Measurements from ENCODE around the gene C8B. TPM values are rescaled to one million over a fixed set of nuclear protein-coding genes. Genes with fewer than 3 reads are reported as not detected.

C8B gene
- total and polyA plus RNA-seq, 2 experiments from 2014 or later, result not detected

DNA sequence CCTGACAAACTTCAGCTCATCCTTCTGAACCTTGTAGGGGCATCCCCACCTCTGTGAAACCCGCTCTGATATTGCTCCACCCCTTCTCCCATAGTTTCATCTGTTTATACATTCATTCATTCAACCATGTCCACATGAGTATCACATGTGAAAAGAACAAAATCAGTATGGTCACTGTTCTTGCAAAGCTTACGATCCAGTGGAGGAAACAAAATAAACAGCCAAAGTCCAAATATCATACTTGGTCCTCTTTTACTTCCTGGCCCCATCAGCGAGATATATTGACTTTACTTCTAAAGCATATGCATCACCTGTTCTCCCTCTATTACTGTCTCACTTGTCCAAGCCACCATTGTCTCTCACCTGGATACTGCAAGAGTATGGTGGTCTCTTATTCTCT, 75.6 kb downstream of the C8B start:
- H4K20me1 ChIP-seq (ENCODE audit: insufficient read depth), result no peaks in the 10 kb centered on the region
- DNase-seq, result no peak
- TF ChIP-seq EZH2 (IDR thresholded peaks at IDR 0.05; ENCODE audit: insufficient read depth, poor library complexity, severe bottlenecking) (no peak), EZH2phosphoT487 (IDR thresholded peaks at IDR 0.05; ENCODE audit: insufficient read depth, low read depth) (no peak)
- H3K36me3 ChIP-seq (ENCODE audit: low read depth), result no peaks in the 10 kb centered on the region
- in situ Hi-C loops (cut with MboI), result no loop called here
- H3K9ac ChIP-seq, result no peak overlapping the region
- H3K4me1 ChIP-seq (ENCODE audit: insufficient read depth), result no peaks in the 10 kb centered on the region
- H3K27ac ChIP-seq, result no peak overlapping the region
- WGBS, 2 experiments (ENCODE audit: low coverage in 1 of 2, low lambda C conversion rate in 2 of 2, missing lambda C conversion rate in 2 of 2), result 59 to 73% methylated on average over 3 of the region's 3 CpGs
- no peaks in the 10 kb centered on the region for H3K27me3 ChIP-seq (replicated peaks; ENCODE audit: insufficient read depth)
- no peak overlapping the region for H2AFZ ChIP-seq
- H3F3A ChIP-seq (ENCODE audit: insufficient read depth), result no peaks in the 10 kb centered on the region
- H3K9me3 ChIP-seq (ENCODE audit: low read depth), result no peaks in the 10 kb centered on the region
- H3K9me2 ChIP-seq (ENCODE audit: insufficient read depth), result no peaks in the 10 kb centered on the region
- no peaks in the 10 kb centered on the region for H3K79me2 ChIP-seq (ENCODE audit: insufficient read depth)
- H3K4me2 ChIP-seq (ENCODE audit: unreplicated experiment), result no peak overlapping the region
- H3K4me3 ChIP-seq, result no peak overlapping the region

DNA sequence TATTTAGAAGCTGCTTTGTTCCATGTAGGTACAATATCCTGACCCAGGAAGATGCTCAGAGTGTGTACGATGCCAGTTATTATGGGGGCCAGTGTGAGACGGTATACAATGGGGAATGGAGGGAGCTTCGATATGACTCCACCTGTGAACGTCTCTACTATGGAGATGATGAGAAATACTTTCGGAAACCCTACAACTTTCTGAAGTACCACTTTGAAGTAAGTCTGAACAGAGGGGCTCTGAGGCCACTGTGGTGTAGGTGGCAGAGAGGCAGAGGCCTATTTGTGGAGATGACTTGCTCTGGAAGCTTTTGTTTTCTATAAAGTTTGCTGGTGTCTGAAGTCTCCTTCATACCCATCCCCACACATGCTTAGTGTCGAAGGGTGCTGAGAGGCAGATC, 84.4 kb downstream of the C8B start:
- Histone ChIP-seq H3K36me3 (ENCODE audit: low read depth) (no peaks in the 10 kb centered on the region), H3K4me1 (ENCODE audit: insufficient read depth) (peaks cover 9% of the 10 kb centered on the region; the same call in 1 of the 2 replicates), H3K27me3 (replicated peaks; ENCODE audit: insufficient read depth) (no peaks in the 10 kb centered on the region), H3K9me2 (ENCODE audit: insufficient read depth) (no peaks in the 10 kb centered on the region), H3K9me3 (ENCODE audit: low read depth) (no peaks in the 10 kb centered on the region), H3K4me2 (ENCODE audit: unreplicated experiment) (no peak overlapping the region), H3K79me2 (ENCODE audit: insufficient read depth) (no peaks in the 10 kb centered on the region), H3K9ac (no peak overlapping the region), H2AFZ (no peak overlapping the region), H4K20me1 (ENCODE audit: insufficient read depth) (no peaks in the 10 kb centered on the region), H3K27ac (no peak overlapping the region), H3K4me3 (no peak overlapping the region), H3F3A (ENCODE audit: insufficient read depth) (no peaks in the 10 kb centered on the region)
- TF ChIP-seq EZH2 (IDR thresholded peaks at IDR 0.05; ENCODE audit: insufficient read depth, poor library complexity, severe bottlenecking) (no peak), EZH2phosphoT487 (IDR thresholded peaks at IDR 0.05; ENCODE audit: insufficient read depth, low read depth) (no peak)
- in situ Hi-C loops (cut with MboI), result no loop called here
- DNase-seq, result no peak
- WGBS, 2 experiments (ENCODE audit: low coverage in 1 of 2, low lambda C conversion rate in 2 of 2, missing lambda C conversion rate in 2 of 2), result 87 to 90% methylated on average over 6 of the region's 6 CpGs

DNA sequence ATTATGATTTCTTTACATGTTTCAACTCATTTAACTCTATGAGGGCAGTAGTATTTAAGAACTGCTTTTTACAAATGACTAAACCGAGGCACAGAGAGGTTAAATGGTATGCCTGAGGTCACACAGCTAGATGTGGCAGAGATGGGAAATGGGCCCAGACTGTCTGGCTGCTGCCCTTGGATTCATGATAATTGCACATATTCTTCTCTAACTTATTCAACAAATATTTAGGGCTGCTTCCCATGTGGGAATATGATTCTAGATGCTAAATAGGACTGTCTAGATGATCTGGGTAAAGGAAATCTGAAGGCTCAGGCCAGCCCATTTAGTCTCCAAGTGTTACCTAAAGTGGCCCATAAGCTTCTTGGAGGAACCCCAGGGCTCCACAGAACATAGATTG, 85.0 kb downstream of the C8B start:
- Histone ChIP-seq H3K27ac (no peak overlapping the region), H3K9me2 (ENCODE audit: insufficient read depth) (no peaks in the 10 kb centered on the region), H3K27me3 (replicated peaks; ENCODE audit: insufficient read depth) (no peaks in the 10 kb centered on the region), H3K36me3 (ENCODE audit: low read depth) (no peaks in the 10 kb centered on the region), H3K9me3 (ENCODE audit: low read depth) (no peaks in the 10 kb centered on the region), H3F3A (ENCODE audit: insufficient read depth) (no peaks in the 10 kb centered on the region), H4K20me1 (ENCODE audit: insufficient read depth) (no peaks in the 10 kb centered on the region), H3K9ac (no peak overlapping the region), H3K4me1 (ENCODE audit: insufficient read depth) (peaks cover 9% of the 10 kb centered on the region; the same call in 1 of the 2 replicates), H3K4me3 (no peak overlapping the region), H3K79me2 (ENCODE audit: insufficient read depth) (no peaks in the 10 kb centered on the region), H3K4me2 (ENCODE audit: unreplicated experiment) (no peak overlapping the region), H2AFZ (no peak overlapping the region)
- 79 to 90% methylated on average over 1 of the region's 1 CpG for WGBS, 2 experiments (ENCODE audit: low coverage in 1 of 2, low lambda C conversion rate in 2 of 2, missing lambda C conversion rate in 2 of 2)
- TF ChIP-seq EZH2 (IDR thresholded peaks at IDR 0.05; ENCODE audit: insufficient read depth, poor library complexity, severe bottlenecking) (no peak), EZH2phosphoT487 (IDR thresholded peaks at IDR 0.05; ENCODE audit: insufficient read depth, low read depth) (no peak)
- DNase-seq, result no peak
- in situ Hi-C loops (cut with MboI), result no loop called here

Other genes with a start within 250 kb of the C8B start
- not detected in 2 replicates for gene FYB2, start 146.6 kb downstream of the C8B start, total RNA-seq (2014; rRNA removed; shearing (Covaris generic))
- not detected in 2 replicates for gene FYB2, start 146.6 kb downstream of the C8B start, polyA plus RNA-seq (2016; fragmentation: Nextera tagmentation; extraction: Ambion mirVana)
- not detected in 2 replicates for gene C8A, start 111.2 kb downstream of the C8B start, total RNA-seq (2014; rRNA removed; shearing (Covaris generic))
- gene C8A, start 111.2 kb downstream of the C8B start, polyA plus RNA-seq (2016; fragmentation: Nextera tagmentation; extraction: Ambion mirVana), result not detected in 2 replicates